G401.6 (cell line): ENCODE results near the gene DGCR2.

ENCODE experiments used
- FAIRE-seq: peaks from 2 replicates; lab custom pipeline; 2012; peaks lifted over from hg19 to GRCh38; lab: Jason Lieb, UNC

DGCR2 gene

GRCh38 chr22:19126309-19127273, 4.4 kb upstream of the DGCR2 start:
- FAIRE-seq = no peak

- FAIRE-seq = no peak
Measured at GRCh38 chr22:19125474-19126308, 3.5 kb upstream of the DGCR2 start.

GRCh38 chr22:19125011-19125410, 2.8 kb upstream of the DGCR2 start:
- no peak for FAIRE-seq

- no peak for FAIRE-seq
Measured at GRCh38 chr22:19124377-19124776, 2.2 kb upstream of the DGCR2 start.

GRCh38 chr22:19123936-19124335, 1.7 kb upstream of the DGCR2 start:
- no peak for FAIRE-seq

- FAIRE-seq = no peak
Measured at GRCh38 chr22:19122752-19123492, 710 bp upstream of the DGCR2 start.

GRCh38 chr22:19121631-19122142, 525 bp downstream of the DGCR2 start:
- no peak for FAIRE-seq

GRCh38 chr22:19120829-19121630, 1.2 kb downstream of the DGCR2 start:
- FAIRE-seq = no peak

DNA sequence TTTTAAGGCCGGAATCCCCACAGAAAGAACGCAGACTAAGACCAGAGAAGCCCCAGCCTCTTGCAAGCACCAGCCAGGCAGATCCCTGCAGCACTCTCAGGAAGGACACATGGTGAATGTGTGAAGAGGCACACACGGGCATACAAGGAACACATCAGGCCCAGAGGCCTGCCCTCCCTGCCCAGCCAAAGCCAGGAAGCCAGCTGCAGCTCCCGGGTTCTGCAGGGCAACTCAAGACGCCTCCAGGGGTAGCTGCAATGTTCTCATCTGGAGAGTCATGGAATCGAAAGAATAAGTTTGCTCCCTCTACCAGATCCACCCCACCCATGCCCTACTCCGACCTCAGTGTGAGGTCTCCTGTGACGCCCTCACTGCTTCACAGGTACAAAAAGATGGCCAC, 2.3 kb downstream of the DGCR2 start:
- FAIRE-seq = no peak

DNA sequence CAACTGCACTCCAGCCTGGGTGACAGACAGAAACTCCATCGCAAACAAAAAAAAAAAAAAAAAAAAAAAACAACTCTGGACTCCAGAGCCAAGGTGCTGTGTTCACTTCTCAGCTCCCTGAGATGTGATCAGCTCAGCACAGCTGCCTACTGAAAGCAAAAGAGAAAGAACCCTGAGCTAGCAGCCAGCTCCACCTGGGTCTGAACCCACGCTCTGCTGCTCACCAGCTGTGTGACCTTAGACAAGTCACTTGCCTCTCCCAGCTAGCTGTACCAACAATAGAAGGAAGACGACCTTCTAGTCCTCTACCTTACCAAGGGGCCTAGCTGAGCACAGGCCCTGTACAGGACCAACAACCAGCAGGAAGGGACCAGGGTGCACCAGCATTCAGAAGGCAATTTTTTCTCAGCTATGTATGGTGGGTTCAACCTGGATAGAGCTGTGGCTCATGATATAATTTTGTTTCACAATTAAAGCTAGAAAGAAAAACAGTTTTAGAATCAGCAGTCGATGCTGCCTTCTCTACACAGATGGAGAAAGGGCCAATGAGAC, 3.8 kb downstream of the DGCR2 start:
- FAIRE-seq = no peak

GRCh38 chr22:19117111-19117512, 5.1 kb downstream of the DGCR2 start:
- FAIRE-seq = no peak

DNA sequence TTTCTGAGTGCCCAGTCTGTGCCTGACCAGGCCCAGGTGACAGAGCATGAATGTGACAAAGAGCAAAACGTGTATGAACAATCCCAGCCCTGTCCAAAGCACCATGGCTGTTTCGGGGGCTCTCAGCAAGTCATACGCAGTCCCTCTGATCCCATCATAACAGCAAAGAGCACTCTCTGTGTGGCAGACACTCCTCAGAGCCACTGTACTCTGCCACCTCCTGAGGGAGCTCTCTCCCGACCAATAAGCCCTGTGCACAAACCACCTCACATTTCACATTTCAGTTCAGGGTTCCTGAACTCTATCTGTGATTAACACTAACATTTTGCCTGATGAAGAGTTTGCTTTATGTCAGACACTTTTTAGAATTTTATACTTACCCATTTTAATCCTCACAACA, 6.6 kb downstream of the DGCR2 start:
- peak; percentile 85 for FAIRE-seq

DNA sequence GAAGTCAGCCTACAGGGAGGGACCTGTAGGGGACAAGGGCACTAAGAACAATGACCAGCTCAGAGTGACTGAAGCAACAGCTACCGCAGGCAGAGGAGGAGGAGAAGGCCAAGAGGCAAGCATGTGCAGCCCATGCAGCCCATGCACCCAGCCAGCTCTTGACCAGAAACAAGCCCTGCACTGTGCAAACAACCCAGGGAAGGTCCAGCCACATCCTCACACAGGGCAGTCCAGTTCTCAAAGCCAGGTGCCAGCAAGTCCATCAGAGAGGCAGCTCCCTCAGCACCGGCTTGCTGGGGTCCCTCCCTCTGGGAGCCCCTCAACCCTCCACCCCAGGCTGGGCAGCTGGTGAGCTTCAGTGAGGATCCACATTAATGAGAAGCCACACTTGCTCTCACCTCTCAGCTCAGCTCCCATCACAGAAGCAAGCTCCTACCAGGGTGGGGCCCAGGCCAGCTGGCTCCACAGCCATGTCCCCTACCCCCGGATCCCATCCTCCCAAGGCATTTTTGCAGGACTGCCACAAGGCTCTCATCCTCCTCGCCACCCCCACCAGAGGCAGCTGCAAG, 7.1 kb downstream of the DGCR2 start:
- no peak for FAIRE-seq

DNA sequence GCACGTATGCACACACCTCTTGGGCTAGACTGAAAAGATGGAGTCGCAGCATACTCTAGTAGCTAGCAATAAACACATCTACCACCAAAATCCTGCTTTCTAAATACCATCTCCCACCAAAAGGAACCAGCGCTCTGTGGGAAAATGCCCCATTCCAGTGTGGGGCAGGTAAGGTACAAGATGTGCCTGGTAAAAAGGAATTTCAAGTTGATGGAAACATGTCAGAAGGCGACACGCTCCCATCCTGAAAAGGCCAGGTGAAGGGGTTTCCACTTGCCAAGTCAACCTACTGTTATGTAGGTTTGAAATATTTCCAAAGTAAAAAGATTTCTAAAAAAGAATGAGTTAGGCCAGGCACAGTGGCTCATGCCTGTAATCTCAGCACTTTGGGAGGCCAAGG, 8.8 kb downstream of the DGCR2 start:
- FAIRE-seq = no peak

DNA sequence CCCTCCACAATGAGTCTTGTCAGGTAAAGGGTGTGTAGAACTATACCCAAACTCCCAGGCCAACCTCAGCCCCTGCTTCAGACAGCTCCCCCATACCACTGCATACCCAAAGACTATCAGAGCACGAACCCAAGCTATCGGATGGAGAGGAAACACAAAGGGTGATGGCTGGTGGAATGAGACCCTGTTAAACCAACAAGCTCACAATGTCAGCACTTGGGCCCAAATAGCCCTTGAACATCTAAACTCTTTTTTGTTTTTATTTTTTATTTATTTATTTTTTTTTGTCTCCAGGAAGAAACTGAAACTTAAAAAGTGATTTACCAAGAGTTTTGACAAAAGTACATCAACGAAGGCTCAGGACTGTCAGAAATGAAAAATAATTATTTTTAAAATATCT, 10.6 kb downstream of the DGCR2 start:
- FAIRE-seq = no peak

GRCh38 chr22:19111140-19111539, 11.1 kb downstream of the DGCR2 start:
- FAIRE-seq = no peak

GRCh38 chr22:19110646-19111045, 11.6 kb downstream of the DGCR2 start:
- no peak for FAIRE-seq

- FAIRE-seq = no peak
Measured at GRCh38 chr22:19110064-19110458, 12.2 kb downstream of the DGCR2 start.

- no peak for FAIRE-seq
Measured at GRCh38 chr22:19109198-19110063, 12.8 kb downstream of the DGCR2 start.

GRCh38 chr22:19108807-19109197, 13.4 kb downstream of the DGCR2 start:
- FAIRE-seq = no peak
